Muscle of leg (tissue), 11 donors: ENCODE measurements around the gene NUTF2. TPM values are rescaled to one million over a fixed set of nuclear protein-coding genes. Genes with fewer than 3 reads are reported as not detected.

Experiments used
- DNase-seq: peaks from one replicate; pipeline ENCODE4 v3.0.0; 2013
- H3K27ac ChIP-seq: one replicate; pipeline ENCODE4 v1.5.1; 2013; ENCODE audit warnings: mild to moderate bottlenecking, low read length, control low read depth
- H3K27me3 ChIP-seq: one replicate; pipeline ENCODE4 v1.6.1; 2013; ENCODE audit warnings: low read length; ENCODE audit not compliant: control insufficient read depth, insufficient read depth
- H3K36me3 ChIP-seq: one replicate; pipeline ENCODE4 v1.6.1; 2013; ENCODE audit warnings: low read length; ENCODE audit not compliant: control insufficient read depth, insufficient read depth
- H3K4me1 ChIP-seq: one replicate; pipeline ENCODE4 v1.6.1; 2013; ENCODE audit warnings: low read length; ENCODE audit not compliant: control insufficient read depth, insufficient read depth
- H3K4me3 ChIP-seq: one replicate; pipeline ENCODE4 v1.5.1; 2013; ENCODE audit warnings: low read length, control low read depth
- H3K9me3 ChIP-seq: replicated peaks from 2 replicates; pipeline ENCODE4 v1.6.1; 2013; ENCODE audit warnings: low read depth, low read length; ENCODE audit not compliant: control insufficient read depth
- WGBS: methylation state at CpG from one replicate; pipeline ENCODE4 v1.1.5; 2013; ENCODE audit warnings: missing lambda C conversion rate; ENCODE audit not compliant: insufficient coverage; 5-methylcytosine and 5-hydroxymethylcytosine counted together
- polyA plus RNA-seq, 8 donors: library from polyadenylated mRNA; unstranded; fragments of 120-200 nt; gene quantifications; one replicate each; pipeline versions ENCODE4 v1.2.1 to v1.2.3, GENCODE V29; 2013; ENCODE audit warnings: inconsistent platforms in 1 of 8, low replicate concordance in 1 of 8; ENCODE audit not compliant: insufficient read length in 8 of 8, insufficient read depth in 1 of 8
- total RNA-seq: library from RNA; stranded (reverse); fragments of 120-200 nt; gene quantifications from one replicate; pipeline ENCODE4 v1.2.4, GENCODE V29; 2013

Gene NUTF2
- total and polyA plus RNA-seq, 9 donors, result 47.8 to 136 (median 128) TPM

DNA sequence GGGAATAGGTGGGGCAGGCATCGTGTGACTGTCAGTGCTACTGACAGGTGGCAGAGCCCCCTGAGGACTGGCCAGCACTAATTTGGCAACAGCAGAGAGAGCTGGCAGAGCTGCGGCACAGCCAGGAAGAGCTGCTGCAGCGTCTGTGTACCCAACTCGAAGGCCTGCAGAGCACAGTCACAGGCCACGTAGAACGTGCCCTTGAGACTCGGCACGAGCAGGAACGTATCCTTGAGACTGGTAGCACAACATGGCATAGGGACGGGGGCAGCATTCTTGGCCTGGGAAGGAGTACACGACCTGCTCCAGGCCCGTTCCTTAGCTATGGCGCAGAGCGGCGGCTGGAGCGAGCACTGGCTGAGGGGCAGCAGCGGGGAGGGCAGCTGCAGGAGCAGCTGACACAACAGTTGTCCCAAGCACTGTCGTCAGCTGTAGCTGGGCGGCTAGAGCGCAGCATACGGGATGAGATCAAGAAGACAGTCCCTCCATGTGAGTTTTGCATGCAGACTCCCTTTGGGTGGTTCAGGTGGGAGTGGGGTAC is 35.0 kb downstream of the NUTF2 start:
- H3K36me3 ChIP-seq, result peaks cover 93% of the 10 kb centered on the region
- peak overlapping the region; percentile 27 for H3K4me3 ChIP-seq
- WGBS, result 77% methylated on average over 20 of the region's 21 CpGs
- H3K27me3 ChIP-seq, result no peaks in the 10 kb centered on the region
- H3K9me3 ChIP-seq, result no peaks in the 10 kb centered on the region
- peaks cover 58% of the 10 kb centered on the region for H3K4me1 ChIP-seq
- DNase-seq, result peak; percentile 82
- H3K27ac ChIP-seq, result peak overlapping the region; percentile 100

DNA sequence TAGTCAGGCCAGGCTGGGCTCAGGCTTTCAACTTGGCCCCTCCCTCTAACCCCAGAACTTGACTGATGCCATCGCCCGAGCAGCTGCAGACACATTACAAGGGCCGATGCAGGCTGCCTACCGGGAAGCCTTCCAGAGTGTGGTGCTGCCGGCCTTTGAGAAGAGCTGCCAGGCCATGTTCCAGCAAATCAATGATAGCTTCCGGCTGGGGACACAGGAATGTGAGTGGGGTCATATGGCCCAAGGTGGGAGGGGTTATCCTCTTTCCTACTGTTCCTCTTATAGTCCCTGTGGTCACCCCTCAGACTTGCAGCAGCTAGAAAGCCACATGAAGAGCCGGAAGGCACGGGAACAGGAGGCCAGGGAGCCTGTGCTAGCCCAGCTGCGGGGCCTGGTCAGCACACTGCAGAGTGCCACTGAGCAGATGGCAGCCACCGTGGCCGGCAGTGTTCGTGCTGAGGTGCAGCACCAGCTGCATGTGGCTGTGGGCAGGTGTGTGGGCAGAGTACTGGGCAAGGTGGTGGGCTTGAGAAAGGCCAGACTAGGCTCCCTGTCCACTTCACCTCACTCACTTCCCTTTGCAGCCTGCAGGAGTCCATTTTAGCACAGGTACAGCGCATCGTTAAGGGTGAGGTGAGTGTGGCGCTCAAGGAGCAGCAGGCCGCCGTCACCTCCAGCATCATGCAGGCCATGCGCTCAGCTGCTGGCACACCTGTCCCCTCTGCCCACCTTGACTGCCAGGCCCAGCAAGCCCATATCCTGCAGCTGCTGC is 35.8 kb downstream of the NUTF2 start:
- DNase-seq, result peak; percentile 93
- H3K4me1 ChIP-seq, result peaks cover 58% of the 10 kb centered on the region
- peak overlapping the region; percentile 27 for H3K4me3 ChIP-seq
- no peaks in the 10 kb centered on the region for H3K9me3 ChIP-seq
- peak overlapping the region; percentile 100 for H3K27ac ChIP-seq
- peaks cover 84% of the 10 kb centered on the region for H3K36me3 ChIP-seq
- 75% methylated on average over 8 of the region's 18 CpGs for WGBS
- H3K27me3 ChIP-seq, result no peaks in the 10 kb centered on the region

DNA sequence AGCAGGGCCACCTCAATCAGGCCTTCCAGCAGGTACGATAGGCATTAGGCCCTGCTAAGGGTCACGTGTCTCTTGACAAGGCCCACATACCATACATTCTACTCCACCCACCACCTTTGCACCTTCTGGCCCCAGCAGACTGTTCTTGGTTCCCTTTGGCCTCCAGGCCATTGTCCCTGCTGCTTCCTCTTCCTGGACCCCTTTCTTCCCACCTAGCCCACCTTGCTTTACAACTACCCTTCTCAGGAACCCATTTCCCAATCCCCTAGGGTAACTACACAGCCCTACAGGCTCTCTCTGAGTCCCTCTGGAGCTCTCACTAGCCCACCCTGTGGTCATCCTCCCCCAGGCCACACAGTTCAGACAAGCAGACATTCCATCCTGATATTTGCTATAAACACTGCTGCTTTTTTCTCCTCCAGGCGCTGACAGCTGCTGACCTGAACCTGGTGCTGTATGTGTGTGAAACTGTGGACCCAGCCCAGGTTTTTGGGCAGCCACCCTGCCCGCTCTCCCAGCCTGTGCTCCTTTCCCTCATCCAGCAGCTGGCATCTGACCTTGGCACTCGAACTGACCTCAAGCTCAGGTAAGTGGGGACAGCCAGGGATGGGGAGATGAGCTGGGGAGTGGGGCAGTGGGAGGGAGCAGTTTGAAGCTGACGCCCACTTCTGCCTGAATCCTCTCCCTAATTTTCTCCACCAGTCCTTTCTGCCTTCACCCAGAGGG is 36.6 kb downstream of the NUTF2 start:
- Histone ChIP-seq H3K4me3 (no peak overlapping the region), H3K4me1 (peaks cover 65% of the 10 kb centered on the region), H3K9me3 (no peaks in the 10 kb centered on the region), H3K27ac (peak overlapping the region; percentile 100), H3K36me3 (peaks cover 77% of the 10 kb centered on the region), H3K27me3 (no peaks in the 10 kb centered on the region)
- DNase-seq, result no peak
- 77% methylated on average over 2 of the region's 6 CpGs for WGBS

DNA sequence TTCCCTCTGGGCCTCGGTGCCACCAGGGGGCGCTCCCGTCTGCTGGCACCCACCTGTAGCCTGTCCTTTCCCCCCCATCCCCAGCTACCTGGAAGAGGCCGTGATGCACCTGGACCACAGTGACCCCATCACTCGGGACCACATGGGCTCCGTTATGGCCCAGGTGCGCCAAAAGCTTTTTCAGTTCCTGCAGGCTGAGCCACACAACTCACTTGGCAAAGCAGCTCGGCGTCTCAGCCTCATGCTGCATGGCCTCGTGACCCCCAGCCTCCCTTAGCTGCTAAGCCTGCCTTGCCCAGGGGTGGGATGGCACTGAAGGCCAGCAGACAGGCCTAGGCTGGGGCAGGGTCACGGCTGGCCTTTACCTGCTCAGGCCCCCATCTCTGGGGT is 37.1 kb downstream of the NUTF2 start:
- peak; percentile 37 for DNase-seq
- H3K9me3 ChIP-seq, result no peaks in the 10 kb centered on the region
- peak overlapping the region; percentile 100 for H3K27ac ChIP-seq
- peaks cover 71% of the 10 kb centered on the region for H3K36me3 ChIP-seq
- no peak overlapping the region for H3K4me3 ChIP-seq
- peaks cover 68% of the 10 kb centered on the region for H3K4me1 ChIP-seq
- WGBS, result 57% methylated on average over 10 of the region's 11 CpGs
- no peaks in the 10 kb centered on the region for H3K27me3 ChIP-seq

DNA sequence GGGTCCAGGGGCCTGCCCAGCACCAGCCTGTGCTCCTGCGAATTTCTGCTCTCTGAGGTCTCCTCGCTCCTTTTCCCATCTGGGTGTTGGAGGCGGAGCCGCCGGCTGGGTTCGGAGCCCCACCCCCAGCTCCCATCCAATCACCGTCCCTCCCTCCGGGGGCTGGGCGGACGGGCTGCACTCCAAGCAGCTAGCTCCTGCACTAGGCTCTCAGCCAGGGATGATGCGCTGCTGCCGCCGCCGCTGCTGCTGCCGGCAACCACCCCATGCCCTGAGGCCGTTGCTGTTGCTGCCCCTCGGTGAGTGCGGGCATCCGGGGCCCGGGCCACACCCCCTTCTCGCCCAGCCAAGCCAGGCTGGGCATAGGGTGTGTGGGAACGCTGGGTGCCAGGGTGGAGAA is 38.0 kb downstream of the NUTF2 start, which contains the start of gene NRN1L:
NRN1L (plus strand) TSS at position 202 of the 400 bp plus-strand sequence; CDS start at position 221, 19 bp downstream.
- Histone ChIP-seq H3K27ac (peak within 1 kb of the TSS; percentile 100), H3K27me3 (no peaks in the 10 kb centered on the region), H3K36me3 (peaks cover 63% of the 10 kb centered on the region), H3K4me1 (peaks cover 65% of the 10 kb centered on the region), H3K9me3 (no peaks in the 10 kb centered on the region), H3K4me3 (no peak within 1 kb of the TSS)
- 5% methylated on average over 21 of the region's 22 CpGs for WGBS
- peak; percentile 94 for DNase-seq

DNA sequence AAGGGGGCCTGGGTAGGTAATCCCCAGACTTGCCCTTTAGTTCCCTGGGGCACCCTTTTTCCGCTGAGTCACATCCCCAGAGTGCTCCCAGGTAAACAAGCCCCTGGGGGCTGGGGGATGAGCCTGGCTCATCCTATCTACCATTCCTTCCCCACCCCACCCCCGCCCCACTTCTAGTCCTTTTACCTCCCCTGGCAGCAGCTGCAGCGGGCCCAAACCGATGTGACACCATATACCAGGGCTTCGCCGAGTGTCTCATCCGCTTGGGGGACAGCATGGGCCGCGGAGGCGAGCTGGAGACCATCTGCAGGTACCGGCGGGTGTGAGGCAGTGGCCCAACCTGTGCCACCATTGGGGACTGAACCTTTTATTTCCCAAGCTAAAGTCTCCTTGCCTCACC is 38.8 kb downstream of the NUTF2 start:
- no peak overlapping the region for H3K4me3 ChIP-seq
- 86% methylated on average over 10 of the region's 12 CpGs for WGBS
- no peak overlapping the region for H3K27ac ChIP-seq
- no peaks in the 10 kb centered on the region for H3K27me3 ChIP-seq
- peaks cover 57% of the 10 kb centered on the region for H3K4me1 ChIP-seq
- no peaks in the 10 kb centered on the region for H3K9me3 ChIP-seq
- DNase-seq, result no peak
- H3K36me3 ChIP-seq, result peaks cover 54% of the 10 kb centered on the region

DNA sequence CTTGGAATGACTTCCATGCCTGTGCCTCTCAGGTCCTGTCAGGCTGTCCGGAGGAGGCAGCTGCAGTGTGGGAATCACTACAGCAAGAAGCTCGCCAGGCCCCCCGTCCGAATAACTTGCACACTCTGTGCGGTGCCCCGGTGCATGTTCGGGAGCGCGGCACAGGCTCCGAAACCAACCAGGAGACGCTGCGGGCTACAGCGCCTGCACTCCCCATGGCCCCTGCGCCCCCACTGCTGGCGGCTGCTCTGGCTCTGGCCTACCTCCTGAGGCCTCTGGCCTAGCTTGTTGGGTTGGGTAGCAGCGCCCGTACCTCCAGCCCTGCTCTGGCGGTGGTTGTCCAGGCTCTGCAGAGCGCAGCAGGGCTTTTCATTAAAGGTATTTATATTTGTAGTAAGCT is 39.2 kb downstream of the NUTF2 start:
- WGBS, result 87% methylated on average over 15 of the region's 19 CpGs
- no peak overlapping the region for H3K4me3 ChIP-seq
- H3K4me1 ChIP-seq, result peaks cover 52% of the 10 kb centered on the region
- peaks cover 50% of the 10 kb centered on the region for H3K36me3 ChIP-seq
- no peak for DNase-seq
- H3K9me3 ChIP-seq, result no peaks in the 10 kb centered on the region
- H3K27ac ChIP-seq, result no peak overlapping the region
- no peaks in the 10 kb centered on the region for H3K27me3 ChIP-seq

DNA sequence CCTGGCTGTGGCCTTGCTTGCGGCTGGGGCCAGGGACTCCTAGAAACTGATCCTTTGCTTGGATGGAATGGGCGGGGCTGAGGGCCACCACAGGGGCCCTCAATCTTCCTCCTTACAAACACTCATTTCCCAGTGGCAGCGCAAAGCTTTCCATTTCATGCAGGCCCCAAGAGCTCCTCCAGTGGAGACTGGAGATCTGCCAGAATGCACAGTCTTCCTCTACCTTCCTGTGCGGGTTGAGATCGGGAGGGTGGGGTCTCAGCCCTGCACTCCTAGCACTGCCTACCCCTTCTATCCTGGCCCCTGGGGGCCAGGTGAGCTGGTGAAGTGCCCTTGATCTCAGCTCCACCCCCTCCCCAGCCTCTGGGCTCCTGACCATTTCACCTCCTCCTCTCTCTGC is 39.7 kb downstream of the NUTF2 start:
- WGBS, result 92% methylated on average over 2 of the region's 5 CpGs
- no peaks in the 10 kb centered on the region for H3K9me3 ChIP-seq
- peaks cover 48% of the 10 kb centered on the region for H3K4me1 ChIP-seq
- H3K4me3 ChIP-seq, result no peak overlapping the region
- no peaks in the 10 kb centered on the region for H3K27me3 ChIP-seq
- H3K27ac ChIP-seq, result no peak overlapping the region
- DNase-seq, result no peak
- H3K36me3 ChIP-seq, result peaks cover 46% of the 10 kb centered on the region

DNA sequence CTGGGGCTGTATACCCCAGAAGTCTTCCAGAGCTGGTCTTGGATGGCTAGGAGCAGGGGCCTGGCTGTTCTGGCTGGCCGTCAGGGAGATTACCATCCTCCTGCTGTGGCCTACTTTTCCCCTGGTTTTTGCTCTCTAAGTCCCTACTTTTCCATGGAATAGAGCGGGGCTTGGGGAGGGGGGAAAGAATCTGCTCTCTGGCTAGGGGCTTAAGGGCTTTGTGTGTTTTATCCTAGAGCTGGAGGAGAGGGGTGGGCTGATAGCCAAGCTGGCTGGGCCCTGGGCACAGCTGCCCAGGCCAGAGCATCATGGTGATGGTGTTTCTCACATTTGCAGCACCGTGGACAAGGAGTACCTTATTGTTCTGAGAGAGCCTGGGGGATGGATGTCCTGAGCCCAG is 41.6 kb downstream of the NUTF2 start:
- Histone ChIP-seq H3K4me3 (no peak overlapping the region), H3K27ac (peak overlapping the region; percentile 35), H3K27me3 (no peaks in the 10 kb centered on the region), H3K4me1 (peaks cover 30% of the 10 kb centered on the region), H3K9me3 (no peaks in the 10 kb centered on the region), H3K36me3 (peaks cover 29% of the 10 kb centered on the region)
- WGBS, result 100% methylated on average over 1 of the region's 3 CpGs
- DNase-seq, result peak; percentile 41

DNA sequence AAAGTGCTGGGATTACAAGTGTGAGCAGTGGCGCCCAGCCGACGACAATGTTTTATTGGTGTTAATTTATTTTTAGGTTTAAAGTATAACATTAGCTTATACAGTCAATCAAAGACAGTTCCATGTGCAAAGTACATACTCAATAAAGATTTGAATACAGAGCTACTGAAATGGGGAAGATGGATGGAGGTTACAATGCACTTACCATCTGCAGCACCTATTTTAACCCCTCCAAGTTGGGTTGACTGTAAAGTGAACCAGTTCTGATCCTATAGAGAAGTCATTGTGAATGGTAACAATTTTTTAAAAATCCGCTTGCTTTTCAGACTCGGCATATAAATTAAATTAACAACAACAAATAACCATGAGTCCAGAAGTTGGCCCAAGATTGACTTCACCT is 45.6 kb downstream of the NUTF2 start:
- Histone ChIP-seq H3K4me1 (peaks cover 28% of the 10 kb centered on the region), H3K36me3 (no peaks in the 10 kb centered on the region), H3K9me3 (no peaks in the 10 kb centered on the region), H3K27me3 (no peaks in the 10 kb centered on the region), H3K4me3 (peak overlapping the region; percentile 49), H3K27ac (no peak overlapping the region)
- WGBS, result no CpG with 5 or more reads among the region's 5 CpGs
- DNase-seq, result no peak
